Lower leg skin (tissue), 4 donors: ENCODE data around the gene DTNBP1. TPM values are rescaled to one million over a fixed set of nuclear protein-coding genes. Genes with fewer than 3 reads are reported as not detected.
A peak's percentile ranks its signal among the peaks of the same experiment; 100 is the strongest.

Experiments used
- DNase-seq, 2 donors: peaks; one replicate each; pipeline ENCODE4 v3.0.0-alpha.2; 2019; ENCODE audit warnings: low spot score in 2 of 2
- H3K4me3 ChIP-seq: fragments of 200-600 bp; sonication (generic); 2 replicates; pipeline ENCODE4 v1.5.1; 2017; ENCODE audit warnings: mild to moderate bottlenecking, low read depth; ENCODE audit not compliant: poor library complexity, severe bottlenecking
- CTCF ChIP-seq, 3 donors: fragments of 450-650 bp; IDR thresholded peaks; one replicate each; pipeline ENCODE4 v1.5.1; 2016; ENCODE audit warnings: antibody characterized with exemption in 3 of 3, mild to moderate bottlenecking in 3 of 3, moderate library complexity in 2 of 3
- POLR2A ChIP-seq, 2 donors: fragments of 450-650 bp; IDR thresholded peaks; one replicate each; pipeline ENCODE4 v1.6.1; 2016 to 2017; ENCODE audit warnings: antibody characterized with exemption in 2 of 2, mild to moderate bottlenecking in 1 of 2, moderate library complexity in 1 of 2
- WGBS, 2 donors: methylation state at CpG; one replicate each; pipeline ENCODE4 v1.1.5; 2018; 5-methylcytosine and 5-hydroxymethylcytosine counted together
- intact Hi-C: fragments of 100-400 bp; cut with DNase I; formaldehyde crosslinking; loops from one replicate; pipeline ENCODE4 v1.15.0; 2023; ENCODE audit warnings: low total_unique reads
- total RNA-seq, 4 donors: library from RNA; depleted of rRNA; stranded (reverse); fragments of >200 nt; gene quantifications; one replicate each; pipeline ENCODE4 v1.1.0, GENCODE V29; 2016

Gene DTNBP1
- total RNA-seq, 4 donors from 2014 or later, result 9.4 to 13.2 (median 11.6) TPM

GRCh38 chr6:15622045-15622740, 40.6 kb downstream of the DTNBP1 start:
- 86 to 89% methylated on average over 4 of the region's 4 CpGs for WGBS, 2 donors
- TF ChIP-seq CTCF (IDR thresholded peaks at IDR 0.05), result no peak
- TF ChIP-seq POLR2A (IDR thresholded peaks at IDR 0.05), result no peak
- H3K4me3 ChIP-seq, result no peak overlapping the region
- no peak for DNase-seq
- intact Hi-C loops, result no loop called here

- H3K4me3 ChIP-seq, result no peak overlapping the region
- 37 to 47% methylated on average over 6 of the region's 6 CpGs for WGBS, 2 donors
- TF ChIP-seq CTCF (IDR thresholded peaks at IDR 0.05) (no peak), POLR2A (IDR thresholded peaks at IDR 0.05) (no peak)
- DNase-seq, result peak; percentile 58 to 87
- intact Hi-C loops, result no loop called here
These were observed 41.4 kb downstream of the DTNBP1 start for GRCh38 chr6:15621203-15622044.

GRCh38 chr6:15620611-15621010, 42.2 kb downstream of the DTNBP1 start:
- DNase-seq, result no peak
- TF ChIP-seq CTCF (IDR thresholded peaks at IDR 0.05) (no peak), POLR2A (IDR thresholded peaks at IDR 0.05) (no peak)
- H3K4me3 ChIP-seq, result no peak overlapping the region
- 79 to 91% methylated on average over 4 of the region's 4 CpGs for whole genome bisulfite sequencing, 2 donors
- intact Hi-C loops, result no loop called here

GRCh38 chr6:15619330-15619729, 43.5 kb downstream of the DTNBP1 start:
- intact Hi-C loops, result no loop called here

GRCh38 chr6:15618685-15619084, 44.1 kb downstream of the DTNBP1 start:
- no peak for DNase-seq
- intact Hi-C loops, result no loop called here
- H3K4me3 ChIP-seq, result no peak overlapping the region
- WGBS, 2 donors, result 95 to 98% methylated on average over 6 of the region's 6 CpGs
- TF ChIP-seq POLR2A (IDR thresholded peaks at IDR 0.05) (no peak), CTCF (IDR thresholded peaks at IDR 0.05) (no peak)

More at GRCh38 chr6:15619330-15619729, 43.5 kb downstream of the DTNBP1 start:
- 90 to 95% methylated on average over 1 of the region's 1 CpG for WGBS, 2 donors
- TF ChIP-seq CTCF (IDR thresholded peaks at IDR 0.05) (no peak), POLR2A (IDR thresholded peaks at IDR 0.05) (no peak)
- DNase-seq, result no peak
- no peak overlapping the region for H3K4me3 ChIP-seq
